T-cell (primary cell): ENCODE results near the gene AKT1. TPM values are rescaled to one million over a fixed set of nuclear protein-coding genes. Genes with fewer than 3 reads are reported as not detected.

Experiments used
- ATAC-seq, 4 experiments: fragments of 200-7000 bp in 3 of 4; fragments of 150-1000 bp in 1 of 4; cut with Tn5 transposase; replicated peaks in 1 of 4; 1 replicate in 3 of 4; 2 replicates in 1 of 4; pipeline ENCODE4 v1.10.0; 2021; ENCODE audit warnings: moderate library complexity in 3 of 4, mild to moderate bottlenecking in 2 of 4, moderate number of reproducible peaks in 1 of 4
- CTCF ChIA-PET, 2 donors: fragments of 300-600 bp; sonication (Branson Sonifier 250); formaldehyde crosslinking; loops; one replicate each; lab custom pipeline; 2022; ENCODE audit warnings: antibody characterized with exemption in 2 of 2; lab: Charles Lee
- POLR2A ChIA-PET, 2 donors: fragments of 300-600 bp; sonication (Branson Sonifier 250); formaldehyde crosslinking; loops; one replicate each; lab custom pipeline; 2022; ENCODE audit warnings: antibody characterized with exemption in 2 of 2; lab: Charles Lee
- DNase-seq, 35 experiments: peaks; one replicate each; pipeline versions ENCODE4 v3.0.0 to v3.0.0-alpha.2; 2013 to 2023
- H3K27ac ChIP-seq: one replicate; pipeline ENCODE4 v1.5.1; 2013; ENCODE audit warnings: low read length
- H3K27me3 ChIP-seq, 2 experiments: replicated peaks in 1 of 2; 1 replicate in 1 of 2; 2 replicates in 1 of 2; pipeline versions ENCODE4 v1.6.1 to v1.7.0; 2013; ENCODE audit warnings: low read length in 1 of 2, mixed read lengths in 1 of 2; ENCODE audit not compliant: control insufficient read depth in 2 of 2, insufficient read depth in 2 of 2; ENCODE audit errors: extremely low read depth in 1 of 2
- H3K36me3 ChIP-seq, 2 donors: 1 replicate in 1 of 2; 2 replicates in 1 of 2; pipeline versions ENCODE4 v1.6.1 to v1.7.0; 2013; ENCODE audit warnings: low read length in 1 of 2; ENCODE audit not compliant: control insufficient read depth in 2 of 2, insufficient read depth in 1 of 2; ENCODE audit errors: extremely low read depth in 1 of 2
- H3K4me1 ChIP-seq, 2 experiments: 1 replicate in 1 of 2; 2 replicates in 1 of 2; pipeline versions ENCODE4 v1.6.1 to v1.7.0; 2013; ENCODE audit warnings: low read length in 2 of 2, mixed read lengths in 1 of 2; ENCODE audit not compliant: insufficient read depth in 2 of 2, control insufficient read depth in 1 of 2; ENCODE audit errors: extremely low read depth in 1 of 2
- H3K4me3 ChIP-seq, 2 donors: 1 replicate in 1 of 2; 2 replicates in 1 of 2; pipeline versions ENCODE4 v1.5.1 to v1.7.0; 2013; ENCODE audit warnings: mild to moderate bottlenecking in 2 of 2, low read length in 1 of 2, moderate library complexity in 1 of 2; ENCODE audit not compliant: control insufficient read depth in 1 of 2; ENCODE audit errors: extremely low read depth in 1 of 2
- H3K9me3 ChIP-seq: 2 replicates; pipeline ENCODE4 v1.7.0; 2013
- H3K27ac Mint-ChIP-seq, 2 donors: one replicate each; pipeline ENCODE4 v1.8.0; 2020 to 2021; ENCODE audit warnings: mild to moderate bottlenecking in 2 of 2, mixed read lengths in 2 of 2
- H3K27me3 Mint-ChIP-seq, 2 donors: one replicate each; pipeline ENCODE4 v1.8.0; 2021 to 2022; ENCODE audit warnings: mixed read lengths in 2 of 2
- H3K36me3 Mint-ChIP-seq: one replicate; pipeline ENCODE4 v1.8.0; 2021; ENCODE audit warnings: mixed read lengths
- H3K4me1 Mint-ChIP-seq, 3 donors: one replicate each; pipeline ENCODE4 v1.8.0; 2020 to 2022; ENCODE audit warnings: mixed read lengths in 3 of 3, mild to moderate bottlenecking in 1 of 3
- H3K4me3 Mint-ChIP-seq, 3 donors: one replicate each; pipeline ENCODE4 v1.8.0; 2020 to 2022; ENCODE audit warnings: mild to moderate bottlenecking in 3 of 3, mixed read lengths in 3 of 3, moderate library complexity in 3 of 3
- H3K9me3 Mint-ChIP-seq, 3 donors: one replicate each; pipeline ENCODE4 v1.8.0; 2020 to 2022; ENCODE audit warnings: mixed read lengths in 3 of 3
- WGBS: methylation state at CpG from one replicate; pipeline ENCODE4 v1.1.5; 2013; ENCODE audit warnings: missing lambda C conversion rate; ENCODE audit not compliant: insufficient coverage; 5-methylcytosine and 5-hydroxymethylcytosine counted together
- total RNA-seq, 35 experiments: library from RNA in 6 of 35; stranded (reverse) in 6 of 35; fragments of 120-200 nt in 1 of 35; gene quantifications; one replicate each; pipeline versions ENCODE4 v1.2.1 to v1.2.4 and lab custom pipeline; 2013 to 2026

AKT1 gene
- total RNA-seq, 5 donors from 2014 or later (not counting 1 experiment from before 2014, with no cell fraction given), result 68.4 to 113 (median 99.7) TPM

DNA sequence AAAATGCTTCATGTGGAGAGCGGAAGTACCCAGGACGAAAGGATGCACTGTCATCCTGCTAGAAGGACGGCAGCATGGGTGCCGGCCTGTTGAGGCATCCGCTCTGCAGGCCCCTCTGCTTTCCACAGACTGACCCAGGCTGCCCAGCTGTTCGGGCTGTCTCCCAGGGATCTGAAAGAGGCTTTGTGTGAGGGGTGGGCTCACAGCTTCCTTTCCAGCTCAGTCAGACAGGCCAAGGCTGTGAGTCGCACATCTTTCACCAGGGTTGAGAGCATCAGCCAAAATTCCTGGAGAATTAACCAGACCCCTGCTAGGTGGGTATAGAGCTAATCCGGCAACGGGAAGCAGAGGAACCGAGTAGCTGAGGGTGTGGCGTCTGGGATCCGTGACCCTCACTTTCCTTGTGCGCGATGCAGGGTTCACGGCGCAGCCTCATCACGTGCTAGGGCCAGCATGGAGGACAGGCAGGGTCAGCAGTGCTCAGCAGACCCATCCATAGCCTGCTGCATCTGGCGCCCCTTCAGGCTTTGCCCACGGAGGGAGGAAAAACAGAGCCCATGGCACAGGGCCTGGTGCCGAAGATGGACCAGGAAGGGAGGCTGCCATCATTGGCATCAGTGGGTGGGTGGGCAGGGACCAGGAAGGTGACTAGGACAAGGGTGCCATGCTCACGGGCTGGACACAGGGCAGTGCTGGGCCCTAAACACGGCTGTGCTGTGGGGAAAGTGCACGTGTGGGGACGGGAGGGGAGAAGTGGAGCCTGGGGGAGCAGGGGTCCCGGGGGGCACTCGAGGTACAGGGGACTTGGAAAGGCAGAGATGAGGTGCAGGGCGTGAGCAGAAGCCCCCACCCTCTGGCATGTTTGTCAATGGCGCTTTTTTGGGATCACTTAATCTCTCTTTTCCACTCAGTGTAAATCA is 51.8 kb downstream of the AKT1 start:
- no peaks in the 10 kb centered on the region for H3K36me3 ChIP-seq
- no peak for DNase-seq
- H3K4me1 Mint-ChIP-seq, result peaks cover 0 to 6% (median 0%) of the 10 kb centered on the region in 3 donors
- H3K9me3 ChIP-seq, result no peaks in the 10 kb centered on the region
- WGBS, result 86% methylated on average over 22 of the region's 28 CpGs
- H3K27me3 Mint-ChIP-seq, result no peaks in the 10 kb centered on the region
- H3K27ac ChIP-seq, result no peak overlapping the region
- ChIA-PET CTCF (interaction anchor here in 1 of 2 donors (0.5 kb wide), 1 partner anchor 133 kb away, joined by 5 read pairs; no protein-coding TSS in a partner anchor), POLR2A (no interaction called here)
- H3K9me3 Mint-ChIP-seq, result no peaks in the 10 kb centered on the region
- H3K4me1 ChIP-seq, result peaks cover 0 to 7% of the 10 kb centered on the region in 2 experiments
- peaks cover 0 to 19% of the 10 kb centered on the region in 2 experiments for H3K27me3 ChIP-seq
- no peak for ATAC-seq
- H3K27ac Mint-ChIP-seq, result no peak overlapping the region
- no peak overlapping the region for H3K4me3 Mint-ChIP-seq
- H3K4me3 ChIP-seq, result no peak overlapping the region
- H3K36me3 Mint-ChIP-seq, result no peaks in the 10 kb centered on the region

DNA sequence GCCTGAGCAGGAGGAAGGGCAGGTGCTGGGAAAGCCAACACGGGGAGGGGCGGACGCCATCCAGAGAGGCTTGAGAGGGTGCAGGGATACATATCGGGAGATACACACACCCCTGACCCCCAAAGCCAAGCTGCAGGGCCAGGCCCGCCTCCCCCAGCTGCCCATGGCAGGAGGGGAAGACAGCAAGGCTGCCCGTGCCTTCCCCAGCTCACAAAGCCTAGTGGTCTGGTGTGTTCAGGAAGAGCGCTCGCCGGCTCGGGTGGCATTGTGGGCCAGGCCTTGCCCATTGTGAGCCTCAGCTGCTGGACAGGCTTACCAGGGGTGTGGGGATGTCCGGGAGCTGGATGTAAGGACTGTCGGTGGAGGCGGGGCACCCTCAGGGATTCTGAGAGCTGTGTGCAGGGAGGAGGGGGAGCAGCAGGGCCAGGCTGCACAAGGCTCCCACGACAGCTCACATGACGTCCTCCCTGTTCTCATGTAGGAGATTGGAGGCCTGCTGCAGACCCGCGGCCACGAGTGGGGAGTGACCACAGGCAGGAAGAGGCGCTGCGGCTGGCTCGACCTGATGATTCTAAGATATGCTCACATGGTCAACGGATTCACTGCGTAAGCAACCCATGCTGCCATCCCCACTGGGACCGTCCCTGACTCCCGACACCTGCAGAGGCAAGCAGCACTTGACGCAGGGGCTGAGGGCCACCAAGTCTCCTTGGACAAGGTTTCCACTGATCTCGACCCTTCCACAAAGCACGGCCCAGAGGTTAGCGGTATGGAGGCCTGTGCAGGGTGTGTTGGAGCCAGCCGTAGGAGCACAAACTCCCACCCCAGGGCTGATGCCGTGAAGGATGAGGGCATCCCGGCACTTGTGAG is 52.7 kb downstream of the AKT1 start:
- CTCF ChIA-PET, result no interaction called here
- POLR2A ChIA-PET, result no interaction called here
- peaks cover 0 to 7% of the 10 kb centered on the region in 2 experiments for H3K4me1 ChIP-seq
- H3K9me3 Mint-ChIP-seq, result no peaks in the 10 kb centered on the region
- no peaks in the 10 kb centered on the region for H3K36me3 ChIP-seq
- H3K27me3 Mint-ChIP-seq, result no peaks in the 10 kb centered on the region
- no peak for ATAC-seq
- no peak overlapping the region for H3K4me3 ChIP-seq
- peaks cover 0 to 6% (median 0%) of the 10 kb centered on the region in 3 donors for H3K4me1 Mint-ChIP-seq
- 82% methylated on average over 26 of the region's 32 CpGs for WGBS
- H3K9me3 ChIP-seq, result no peaks in the 10 kb centered on the region
- DNase-seq, result no peak
- H3K4me3 Mint-ChIP-seq, result no peak overlapping the region
- H3K27ac ChIP-seq, result no peak overlapping the region
- H3K27ac Mint-ChIP-seq, result no peak overlapping the region
- H3K36me3 Mint-ChIP-seq, result no peaks in the 10 kb centered on the region
- peaks cover 0 to 22% of the 10 kb centered on the region in 2 experiments for H3K27me3 ChIP-seq

DNA sequence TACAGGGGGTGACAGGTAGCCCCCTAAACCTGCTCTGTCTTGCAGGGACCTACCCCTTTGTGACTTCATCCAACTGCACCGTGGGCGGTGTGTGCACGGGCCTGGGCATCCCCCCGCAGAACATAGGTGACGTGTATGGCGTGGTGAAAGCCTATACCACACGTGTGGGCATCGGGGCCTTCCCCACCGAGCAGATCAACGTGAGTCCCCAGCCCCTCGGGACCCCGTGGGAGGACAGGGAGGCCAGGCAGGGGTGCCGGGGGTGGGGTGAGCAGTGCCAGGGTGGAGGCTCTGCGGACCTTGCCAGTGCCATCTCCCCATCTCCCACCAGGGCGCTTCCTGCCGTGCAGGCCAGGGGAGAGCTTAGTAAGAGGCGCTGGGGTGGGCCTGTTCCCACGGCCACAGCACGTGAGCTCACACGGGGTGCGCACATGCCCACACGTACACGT is 53.7 kb downstream of the AKT1 start:
- WGBS, result 79% methylated on average over 17 of the region's 23 CpGs
- Mint-ChIP-seq H3K27ac (no peak overlapping the region), H3K4me3 (no peak overlapping the region), H3K36me3 (no peaks in the 10 kb centered on the region), H3K4me1 (peaks cover 0 to 6% (median 0%) of the 10 kb centered on the region in 3 donors), H3K27me3 (no peaks in the 10 kb centered on the region), H3K9me3 (no peaks in the 10 kb centered on the region)
- ATAC-seq, result no peak
- Histone ChIP-seq H3K9me3 (no peaks in the 10 kb centered on the region), H3K4me1 (peaks cover 0 to 7% of the 10 kb centered on the region in 2 experiments), H3K27ac (no peak overlapping the region), H3K27me3 (peaks cover 0 to 19% of the 10 kb centered on the region in 2 experiments), H3K36me3 (no peaks in the 10 kb centered on the region), H3K4me3 (no peak overlapping the region)
- POLR2A ChIA-PET, result no interaction called here
- DNase-seq, result no peak
- CTCF ChIA-PET, result no interaction called here

DNA sequence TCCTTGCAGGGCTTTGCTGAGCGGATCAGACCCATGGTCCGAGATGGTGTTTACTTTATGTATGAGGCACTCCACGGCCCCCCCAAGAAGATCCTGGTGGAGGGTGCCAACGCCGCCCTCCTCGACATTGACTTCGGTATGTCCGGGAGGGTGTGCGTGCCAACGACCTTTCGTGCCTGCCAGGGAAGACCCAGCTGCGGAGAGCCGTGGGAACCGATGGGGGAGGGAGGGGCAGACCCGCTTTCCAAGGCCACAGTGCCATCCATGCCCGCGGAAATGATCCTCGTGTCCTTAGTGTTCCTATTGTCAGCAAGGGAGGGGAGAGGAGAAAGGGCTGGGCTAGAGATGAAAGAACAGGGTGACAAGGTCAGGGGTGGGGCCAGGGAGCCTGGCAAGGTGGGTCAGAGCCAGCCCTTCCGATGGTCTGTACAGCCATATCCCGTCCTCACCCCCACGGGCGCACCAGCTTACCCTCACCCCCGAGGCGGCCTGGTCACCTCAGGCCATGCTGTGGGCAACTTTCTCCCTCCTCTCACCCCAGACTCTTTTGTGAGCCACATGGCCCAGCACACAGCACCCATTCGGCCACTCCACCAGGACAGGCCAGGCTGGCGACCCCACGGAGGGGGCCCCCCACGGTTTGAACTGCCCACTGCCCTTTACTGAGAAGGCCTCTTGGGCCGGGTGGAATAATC is 54.3 kb downstream of the AKT1 start:
- no peak overlapping the region for H3K27ac Mint-ChIP-seq
- peaks cover 0 to 5% (median 0%) of the 10 kb centered on the region in 3 donors for H3K4me1 Mint-ChIP-seq
- Histone ChIP-seq H3K27me3 (peaks cover 0 to 19% of the 10 kb centered on the region in 2 experiments), H3K27ac (no peak overlapping the region), H3K4me1 (peaks cover 0 to 5% of the 10 kb centered on the region in 2 experiments), H3K9me3 (no peaks in the 10 kb centered on the region), H3K4me3 (no peak overlapping the region), H3K36me3 (no peaks in the 10 kb centered on the region)
- WGBS, result 85% methylated on average over 19 of the region's 29 CpGs
- no peak for ATAC-seq
- no peaks in the 10 kb centered on the region for H3K36me3 Mint-ChIP-seq
- no peak overlapping the region for H3K4me3 Mint-ChIP-seq
- no peak for DNase-seq
- no peaks in the 10 kb centered on the region for H3K27me3 Mint-ChIP-seq
- POLR2A ChIA-PET, result no interaction called here
- CTCF ChIA-PET, result no interaction called here
- H3K9me3 Mint-ChIP-seq, result no peaks in the 10 kb centered on the region

DNA sequence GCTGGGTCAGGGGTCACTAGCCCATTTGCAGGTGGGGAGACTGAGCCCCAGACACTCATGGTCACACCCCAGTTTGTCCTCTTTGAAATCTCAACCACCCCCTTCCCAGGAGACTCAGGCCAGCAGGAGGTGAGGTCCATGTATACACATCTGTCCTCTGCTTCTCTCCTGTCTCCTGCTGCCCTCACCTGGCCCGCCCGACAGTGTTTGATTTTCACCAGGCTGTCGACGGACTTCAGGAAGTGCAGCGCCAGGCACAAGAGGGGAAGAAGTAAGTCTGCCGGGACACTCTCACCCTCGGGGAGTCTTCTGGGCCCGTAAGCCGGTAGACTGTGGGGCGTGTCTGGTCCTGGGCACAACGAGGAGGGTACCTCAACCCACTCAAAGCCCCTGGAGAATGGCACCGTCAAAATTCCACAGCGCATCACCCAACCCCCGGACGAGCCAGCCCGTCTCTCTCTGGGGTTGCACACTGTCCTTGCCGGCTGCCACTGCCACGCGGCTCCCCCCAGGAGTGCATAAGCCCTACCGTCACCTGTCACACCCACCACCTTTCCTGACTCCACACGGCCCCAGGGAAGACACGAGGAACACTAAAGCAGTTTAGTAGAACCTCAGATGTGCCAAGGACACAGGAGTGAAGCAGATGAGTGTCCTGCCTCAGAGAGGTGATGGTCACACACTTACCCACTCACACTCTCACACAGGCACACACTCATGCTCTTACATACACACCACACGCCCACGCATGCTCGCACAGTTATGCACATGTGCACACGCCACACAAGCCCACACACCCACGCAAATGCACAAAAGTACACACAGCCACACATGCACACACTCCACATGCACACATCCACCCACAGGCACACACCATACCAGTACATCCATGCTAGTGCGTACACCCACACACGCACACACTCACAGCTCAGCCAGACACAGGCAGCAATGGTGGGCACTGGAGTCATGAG is 55.7 kb downstream of the AKT1 start:
- Mint-ChIP-seq H3K4me3 (no peak overlapping the region), H3K27me3 (no peaks in the 10 kb centered on the region), H3K4me1 (no peaks in the 10 kb centered on the region), H3K9me3 (no peaks in the 10 kb centered on the region), H3K36me3 (no peaks in the 10 kb centered on the region), H3K27ac (no peak overlapping the region)
- Histone ChIP-seq H3K27ac (no peak overlapping the region), H3K27me3 (peaks cover 0 to 25% of the 10 kb centered on the region in 2 experiments), H3K4me3 (no peak overlapping the region), H3K36me3 (no peaks in the 10 kb centered on the region), H3K9me3 (no peaks in the 10 kb centered on the region), H3K4me1 (no peaks in the 10 kb centered on the region)
- DNase-seq (no peak), ATAC-seq (no peak)
- CTCF ChIA-PET, result no interaction called here
- WGBS, result 84% methylated on average over 22 of the region's 29 CpGs
- POLR2A ChIA-PET, result no interaction called here
